Activated naive CD4-positive, alpha-beta T cell treated with Interleukin-2 at 50 U/mL for 16 hours (primary cell): ENCODE data around the gene RPTOR.

Source experiments
- DNase-seq: peaks from one replicate; pipeline ENCODE4 v3.0.0-alpha.2; 2020

RPTOR gene

DNA sequence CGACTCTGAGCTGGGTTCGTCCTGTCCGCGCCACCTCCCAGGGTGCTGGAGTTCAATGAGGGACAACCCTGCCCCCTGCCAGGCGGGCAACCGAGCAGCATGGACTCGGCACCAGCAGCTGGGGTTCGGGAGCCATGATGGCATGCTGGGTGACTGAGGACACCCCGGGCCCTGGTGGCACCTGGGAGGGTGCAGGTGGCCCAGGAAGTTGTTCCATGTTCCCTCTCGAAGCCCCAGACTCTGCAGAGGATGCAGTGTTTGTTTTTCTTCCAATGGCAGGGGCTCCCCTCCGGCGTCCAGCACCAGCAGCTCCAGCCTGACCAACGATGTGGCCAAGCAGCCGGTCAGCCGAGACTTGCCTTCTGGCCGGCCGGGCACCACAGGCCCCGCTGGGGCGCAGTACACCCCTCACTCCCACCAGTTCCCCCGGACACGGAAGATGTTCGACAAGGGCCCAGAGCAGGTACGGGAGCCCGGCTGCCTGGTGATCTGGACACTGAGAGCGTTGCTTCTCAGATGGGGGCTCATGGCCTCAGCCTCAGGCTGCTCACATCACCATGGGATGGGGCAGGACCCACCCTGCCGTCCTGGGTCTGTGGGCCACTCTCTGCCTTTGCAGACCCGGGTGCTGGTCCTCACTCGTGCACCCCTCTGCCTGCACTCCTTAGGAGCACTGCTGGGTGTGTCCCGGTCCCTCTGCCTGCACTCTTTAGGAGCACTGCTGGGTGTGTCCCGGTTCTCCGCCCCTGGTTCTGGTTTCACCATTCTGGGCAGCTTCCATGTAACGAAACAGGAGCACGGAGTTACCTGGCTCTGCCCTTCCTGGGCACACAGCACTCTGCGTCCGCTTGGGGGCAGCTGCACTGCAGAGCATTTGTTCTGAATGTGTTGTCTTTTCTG lies 378.8 kb downstream of the RPTOR start:
- no peak for DNase-seq

DNA sequence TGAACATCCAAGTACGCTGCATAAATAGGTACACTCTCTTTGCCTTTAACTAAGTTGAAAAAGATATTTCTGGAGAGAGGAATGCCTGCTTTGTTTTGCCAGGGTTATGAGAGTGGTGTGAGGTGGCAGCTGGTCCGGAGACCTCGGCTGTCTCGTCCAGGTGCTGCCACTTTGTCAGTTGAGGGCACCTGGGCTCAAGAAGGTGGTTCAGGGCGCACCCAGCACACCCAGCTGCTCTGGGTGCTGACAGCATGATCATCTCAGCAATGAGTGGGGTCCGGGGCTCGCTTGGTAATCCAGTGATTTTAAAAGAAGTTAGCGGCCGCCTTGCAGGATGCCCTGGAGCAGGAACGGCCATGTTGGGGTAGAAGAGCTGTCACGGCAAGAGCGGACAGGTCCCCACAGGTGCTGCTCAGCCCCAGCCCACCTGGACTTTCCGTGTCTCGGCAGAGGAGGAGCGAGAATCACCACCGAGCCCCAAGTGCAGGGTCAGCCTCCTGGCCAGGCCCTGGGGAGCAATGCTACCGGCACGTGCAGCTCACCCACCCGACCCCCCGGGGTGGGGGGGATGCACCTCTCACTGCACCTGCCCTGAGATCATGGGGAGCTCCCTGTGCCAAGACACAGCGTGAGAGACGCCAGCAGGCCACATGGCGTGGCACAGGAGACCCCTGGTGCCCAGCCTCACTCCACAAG lies 379.6 kb downstream of the RPTOR start:
- DNase-seq, result no peak

DNA sequence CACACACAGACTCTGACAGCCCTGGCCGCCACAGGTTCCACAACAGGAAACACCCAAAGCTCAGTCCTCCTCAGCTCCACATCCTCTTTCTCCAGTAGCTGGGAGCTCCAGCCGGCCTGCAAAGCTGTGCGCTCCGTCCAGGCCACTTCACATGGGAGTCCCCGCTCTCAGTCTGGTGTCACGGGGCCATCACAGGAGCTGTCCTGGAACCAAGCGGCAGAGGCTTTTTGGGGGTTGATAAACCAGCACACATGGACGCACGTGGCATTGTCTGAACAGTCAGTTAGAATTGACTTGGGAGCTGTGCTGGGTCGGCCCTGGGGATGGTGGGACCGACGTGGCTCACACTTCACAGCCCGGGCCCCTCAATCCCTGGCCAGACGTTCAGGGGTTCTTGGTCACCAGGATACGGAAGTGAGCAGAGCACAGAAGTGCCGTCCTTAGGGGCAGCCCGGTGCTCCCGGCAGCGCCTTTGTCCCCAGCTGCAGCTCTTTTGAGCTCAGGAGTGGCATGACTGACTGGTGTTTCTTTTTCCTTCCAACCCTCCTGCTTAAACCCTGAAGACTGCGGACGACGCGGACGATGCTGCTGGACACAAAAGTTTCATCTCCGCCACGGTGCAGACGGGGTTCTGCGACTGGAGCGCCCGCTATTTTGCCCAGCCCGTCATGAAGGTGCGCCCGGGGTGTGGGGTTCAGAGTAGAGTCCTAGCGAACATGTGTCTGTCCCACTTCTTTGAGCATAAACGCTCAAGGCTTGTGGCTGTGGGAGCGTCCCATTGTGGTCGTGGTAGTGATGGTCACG lies 380.4 kb downstream of the RPTOR start:
- DNase-seq, result no peak

DNA sequence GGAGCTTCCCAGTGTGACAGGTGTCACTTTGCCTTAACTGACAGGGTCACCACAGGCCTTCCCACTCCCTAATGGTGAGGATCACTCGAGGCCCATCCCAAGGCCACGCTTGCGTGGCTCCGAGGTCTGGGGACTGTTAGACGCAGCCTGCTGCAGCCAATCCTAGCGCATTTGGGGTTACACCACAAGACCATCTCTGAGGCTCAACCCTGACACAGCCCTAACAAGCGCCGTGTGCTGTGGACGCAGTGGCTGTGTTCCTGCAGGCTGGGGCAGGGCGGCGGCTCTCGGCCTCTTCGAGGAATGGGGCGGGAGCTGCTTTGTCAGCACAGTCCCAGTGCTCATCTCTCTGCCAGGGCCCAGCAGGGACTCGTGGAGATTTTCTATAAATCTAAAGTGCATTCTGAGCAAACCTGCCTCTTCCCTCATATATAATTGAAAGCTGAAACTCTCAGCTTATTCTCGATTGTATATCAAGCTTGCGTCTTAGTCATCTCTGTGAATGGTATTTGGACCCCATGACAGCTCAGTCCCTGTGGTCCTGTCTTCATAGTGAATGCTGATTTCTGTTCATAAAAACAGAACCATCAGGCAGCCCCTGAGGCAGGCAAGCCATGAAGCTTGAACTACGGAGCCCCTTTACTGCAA lies 381.2 kb downstream of the RPTOR start:
- DNase-seq, result no peak

DNA sequence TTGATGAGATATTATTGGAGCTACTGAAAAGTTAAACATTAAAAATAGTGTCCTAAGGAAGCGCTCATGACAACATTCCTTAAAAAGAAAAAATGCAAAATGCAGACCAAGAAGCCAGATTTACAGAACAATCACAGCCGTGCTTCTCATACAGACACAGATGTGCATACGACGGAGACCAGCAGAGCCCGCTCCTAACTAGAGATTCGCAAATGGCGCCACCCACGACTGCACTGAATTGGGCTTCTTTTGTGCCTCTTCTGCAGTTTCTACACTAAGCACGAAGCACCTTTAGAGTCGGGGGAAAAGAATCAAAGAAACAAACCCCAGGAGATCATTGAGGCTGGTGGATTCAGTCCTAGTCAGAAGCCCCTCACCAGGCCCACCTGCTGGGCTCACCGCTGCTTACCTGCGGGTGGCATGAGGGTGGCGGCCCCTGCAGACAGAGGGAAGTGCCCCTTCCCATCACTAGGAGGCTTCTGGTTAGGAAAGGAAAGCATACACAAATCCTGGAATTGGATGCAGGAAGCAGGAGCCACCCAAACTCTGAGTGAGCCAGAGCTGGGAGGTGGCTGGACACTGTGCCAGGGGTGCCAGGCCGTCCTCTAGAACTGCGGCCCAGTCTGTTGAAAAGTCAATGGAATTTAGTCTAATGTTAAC lies 382.1 kb downstream of the RPTOR start:
- DNase-seq, result no peak

DNA sequence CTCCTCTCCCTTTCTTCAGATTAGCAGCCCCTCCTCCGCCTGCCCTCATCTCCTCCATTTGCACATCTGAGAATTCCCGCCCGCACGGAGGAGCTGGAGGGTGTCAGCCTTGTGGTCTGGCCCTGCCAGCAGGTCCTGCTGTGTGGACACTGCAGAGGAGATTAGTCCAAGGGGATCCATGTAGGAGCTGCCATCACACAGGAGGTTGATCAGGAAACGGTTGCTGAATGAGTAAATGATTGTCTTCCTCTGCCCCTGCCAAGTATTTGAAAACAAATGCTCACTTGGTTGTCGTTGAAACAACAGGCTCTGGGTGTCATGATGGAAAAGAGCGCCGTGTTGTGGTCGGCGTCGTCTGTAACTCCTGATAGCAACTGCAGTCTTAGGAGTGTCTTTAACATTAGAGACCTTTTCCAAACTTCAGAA lies 383.2 kb downstream of the RPTOR start:
- no peak for DNase-seq

DNA sequence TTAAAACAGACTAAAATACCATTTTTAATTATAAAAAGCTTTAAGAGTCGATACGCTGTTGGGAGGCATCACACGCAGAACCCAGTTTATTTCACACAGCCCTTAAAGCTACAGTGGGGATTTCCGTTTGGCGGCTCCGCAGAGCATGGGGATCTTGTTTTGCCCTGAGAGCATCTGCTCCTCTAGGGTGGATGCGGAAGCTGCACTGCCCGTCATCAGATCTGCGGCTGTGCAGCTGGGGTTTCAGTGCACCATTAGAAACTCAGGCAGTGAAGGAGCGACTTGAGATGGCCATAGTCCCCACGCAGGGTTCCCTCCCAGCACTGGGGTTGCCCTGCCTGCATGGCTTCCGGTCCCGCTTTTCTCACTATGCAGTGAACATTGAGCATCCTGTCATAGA lies 384.8 kb downstream of the RPTOR start:
- DNase-seq, result no peak

DNA sequence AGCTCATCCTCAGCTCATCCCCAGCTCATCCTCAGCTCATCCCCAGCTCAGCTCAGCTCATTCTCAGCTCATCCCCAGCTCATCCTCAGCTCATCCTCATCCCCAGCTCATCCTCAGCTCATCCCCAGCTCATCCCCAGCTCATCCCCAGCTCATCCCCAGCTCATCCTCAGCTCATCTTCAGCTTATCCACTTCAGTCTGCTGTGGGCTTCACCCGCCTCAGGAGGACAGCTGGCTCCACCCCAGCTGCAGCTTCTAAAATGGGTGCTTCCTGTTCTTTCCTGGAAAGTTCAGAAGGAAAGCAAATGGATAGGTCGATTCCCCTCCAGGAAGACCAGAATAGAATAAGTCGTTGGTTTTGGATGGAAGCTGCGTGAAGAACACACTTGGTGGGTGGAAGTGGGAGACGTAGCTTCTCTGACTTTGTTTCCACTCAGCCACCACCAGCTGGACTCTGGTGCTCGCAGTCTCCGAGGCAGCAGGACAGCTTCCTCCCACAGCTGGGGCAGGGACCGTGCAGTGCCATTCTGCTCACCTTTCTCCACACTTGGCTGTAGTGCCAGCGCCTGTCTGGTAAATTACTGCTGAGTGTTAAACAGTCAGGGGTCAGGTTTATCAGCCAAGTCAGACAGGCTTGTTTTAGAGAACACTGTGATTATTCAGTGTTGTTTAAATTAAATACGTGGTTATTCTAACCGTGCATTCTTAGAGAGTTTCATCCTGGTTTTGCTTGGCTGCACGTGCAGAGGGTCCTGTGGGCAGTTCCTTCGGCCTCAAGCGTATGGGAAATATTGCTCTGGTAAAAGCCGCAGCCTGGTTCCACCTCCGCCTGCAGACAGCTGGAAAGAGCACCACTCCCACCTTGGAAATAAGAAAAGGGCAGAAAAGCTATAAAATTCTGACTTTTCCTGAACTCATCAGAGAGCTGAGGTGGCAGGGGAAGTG lies 386.0 kb downstream of the RPTOR start:
- no peak for DNase-seq

DNA sequence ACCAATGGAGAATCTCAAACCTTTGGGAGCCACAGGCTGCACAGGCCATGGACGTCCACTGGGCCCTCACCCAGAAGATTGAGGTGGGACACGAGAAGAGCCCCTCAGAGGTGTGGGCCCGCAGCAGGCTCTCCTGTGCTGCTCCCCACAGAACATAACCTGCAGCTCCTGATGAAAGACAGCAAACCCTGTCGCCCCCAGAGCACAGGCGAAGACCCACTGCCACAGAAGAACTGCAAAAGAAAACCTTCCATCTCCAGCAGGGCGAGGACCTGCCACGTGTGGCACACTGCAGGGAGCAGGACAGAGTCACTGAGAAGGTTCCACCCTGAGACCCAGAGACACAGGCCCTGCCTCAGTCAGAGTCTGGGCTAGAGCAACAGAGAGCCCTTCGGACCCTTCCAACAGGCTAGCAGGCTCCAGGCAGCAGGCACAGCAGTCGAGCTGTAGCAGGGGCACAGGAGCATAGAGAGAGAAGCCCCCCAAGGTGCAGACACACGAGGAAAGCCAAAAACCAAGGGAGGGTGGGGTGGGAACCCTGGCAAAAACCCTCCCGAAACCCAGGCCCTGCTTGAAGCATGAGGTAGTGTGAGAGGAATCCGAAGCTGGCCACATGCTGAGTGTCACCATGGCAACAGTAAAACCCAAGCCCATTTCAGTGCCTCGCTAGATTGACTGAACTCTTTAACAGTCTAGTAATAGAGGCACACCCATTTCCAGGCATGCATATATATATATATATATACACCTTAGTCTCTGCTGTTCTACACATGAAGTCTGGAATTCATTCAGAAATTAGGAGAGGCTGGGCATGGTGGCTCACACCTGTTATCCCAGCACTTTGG lies 387.0 kb downstream of the RPTOR start:
- DNase-seq, result no peak

DNA sequence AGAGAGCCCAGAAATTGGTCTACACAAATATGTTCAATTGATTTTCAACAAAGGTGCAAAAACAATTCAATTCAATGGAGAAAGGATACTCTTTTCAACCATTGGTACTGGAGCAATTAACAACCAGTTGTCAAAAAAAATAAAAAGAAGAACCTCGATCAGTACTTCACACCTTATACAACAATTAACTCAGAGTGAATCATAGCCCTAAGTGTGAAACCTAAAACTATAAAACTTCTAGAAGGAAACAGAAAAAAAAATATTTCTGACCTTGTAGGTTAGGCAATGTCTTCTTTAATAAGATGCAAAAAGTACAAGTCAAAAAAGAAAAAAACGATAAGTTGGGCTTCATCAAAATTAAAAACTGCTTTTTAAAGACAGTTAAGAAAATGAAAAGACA lies 390.9 kb downstream of the RPTOR start:
- no peak for DNase-seq

DNA sequence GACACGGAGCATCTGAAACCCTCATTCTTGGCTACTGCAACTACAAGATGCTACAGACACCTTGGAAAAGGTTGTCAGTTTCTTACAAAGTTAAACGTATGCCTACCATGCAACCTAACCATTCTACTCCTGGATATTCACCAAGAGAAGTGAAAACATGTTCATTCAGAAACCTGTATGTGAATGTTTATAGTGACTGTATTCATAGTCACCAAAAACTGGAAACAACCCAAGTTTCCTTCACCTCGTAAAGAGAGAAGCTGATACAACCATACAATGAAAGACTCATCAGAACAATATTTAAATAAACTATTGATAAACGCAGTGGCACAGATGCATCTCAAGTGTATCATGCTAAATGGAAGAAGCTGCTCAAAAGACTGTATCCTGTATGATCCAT lies 391.6 kb downstream of the RPTOR start:
- no peak for DNase-seq

DNA sequence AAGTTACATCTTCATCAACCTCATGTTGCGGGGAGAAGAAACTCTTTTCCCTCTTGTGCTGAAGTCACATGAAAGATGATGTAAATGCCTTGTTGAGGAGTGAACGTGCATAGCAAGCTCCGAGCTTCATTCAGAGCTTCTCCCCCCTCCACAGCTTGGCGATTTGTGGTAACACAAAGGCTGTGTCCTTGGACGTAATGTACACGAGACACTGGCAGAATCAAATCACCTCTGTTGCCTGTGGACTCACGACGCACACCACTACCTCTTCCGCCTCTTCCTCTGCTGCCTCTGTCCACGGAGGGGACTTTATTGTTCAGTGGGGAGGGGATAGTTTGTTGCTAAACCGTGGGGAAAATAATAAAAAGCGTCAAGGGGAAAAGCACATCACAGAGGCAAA lies 392.1 kb downstream of the RPTOR start:
- no peak for DNase-seq

DNA sequence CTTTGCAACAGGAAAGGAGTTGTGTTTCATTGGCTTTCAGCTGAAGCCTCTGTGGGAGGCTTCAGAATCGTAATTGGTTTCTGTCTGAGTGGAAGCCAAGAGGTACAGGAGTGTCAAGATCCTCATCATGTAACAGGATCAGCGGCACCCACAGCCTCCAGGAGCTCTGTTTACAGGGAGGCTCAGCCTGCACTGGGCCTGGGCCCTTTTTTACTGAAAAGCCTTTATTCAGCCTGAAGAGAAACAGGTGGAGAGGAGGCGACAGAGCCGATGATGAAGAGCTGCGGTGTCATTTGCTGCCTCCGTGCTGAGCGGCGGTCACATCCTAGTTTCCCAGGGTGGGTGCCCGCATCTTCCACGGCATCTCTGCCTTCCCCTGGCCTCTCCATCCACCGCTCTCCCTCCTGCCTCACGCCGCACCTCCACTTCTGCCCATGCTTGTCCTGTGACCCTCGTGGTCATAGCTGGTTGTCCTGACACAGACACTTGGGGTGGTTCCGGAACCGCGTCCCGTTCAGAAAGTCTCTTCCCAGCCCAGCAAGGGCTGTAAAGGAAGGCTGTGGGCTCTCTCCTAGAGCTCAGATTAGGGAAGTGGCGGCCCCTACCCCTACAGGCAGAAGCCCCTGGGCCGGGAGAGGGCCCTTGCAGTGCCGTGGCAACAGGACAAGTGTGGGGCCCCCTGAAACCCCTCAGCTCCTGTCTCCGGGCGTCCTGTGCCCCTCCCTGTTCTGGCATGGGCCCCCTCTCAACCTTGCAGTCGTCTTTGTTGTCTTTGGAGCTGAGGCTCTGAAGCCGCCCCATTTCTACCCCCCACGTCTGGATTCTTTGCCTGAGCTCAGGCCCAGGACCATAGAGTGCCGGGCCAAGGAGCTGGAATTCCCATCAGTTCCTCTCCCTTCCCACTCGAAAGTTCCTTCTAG lies 393.1 kb downstream of the RPTOR start:
- no peak for DNase-seq

DNA sequence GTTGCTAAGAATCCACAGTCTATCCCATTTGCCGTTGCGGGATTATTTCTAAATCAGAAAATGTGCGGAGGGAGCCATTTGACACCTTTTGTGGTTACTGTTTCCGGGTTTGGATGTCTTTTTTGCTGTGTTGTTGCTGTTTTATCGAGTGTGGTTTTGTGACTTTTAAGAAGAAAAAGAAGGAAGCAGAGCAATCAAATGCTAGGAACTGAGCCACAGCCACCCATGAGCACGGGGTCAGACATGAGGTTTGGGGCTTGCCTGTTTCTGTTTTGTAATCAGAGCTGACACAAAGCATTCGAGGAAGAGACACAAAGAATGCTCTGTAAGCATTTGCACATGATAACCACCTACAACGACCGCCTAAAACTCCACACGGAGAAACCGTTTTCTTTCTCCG lies 393.9 kb downstream of the RPTOR start:
- DNase-seq, result peak; percentile 40

DNA sequence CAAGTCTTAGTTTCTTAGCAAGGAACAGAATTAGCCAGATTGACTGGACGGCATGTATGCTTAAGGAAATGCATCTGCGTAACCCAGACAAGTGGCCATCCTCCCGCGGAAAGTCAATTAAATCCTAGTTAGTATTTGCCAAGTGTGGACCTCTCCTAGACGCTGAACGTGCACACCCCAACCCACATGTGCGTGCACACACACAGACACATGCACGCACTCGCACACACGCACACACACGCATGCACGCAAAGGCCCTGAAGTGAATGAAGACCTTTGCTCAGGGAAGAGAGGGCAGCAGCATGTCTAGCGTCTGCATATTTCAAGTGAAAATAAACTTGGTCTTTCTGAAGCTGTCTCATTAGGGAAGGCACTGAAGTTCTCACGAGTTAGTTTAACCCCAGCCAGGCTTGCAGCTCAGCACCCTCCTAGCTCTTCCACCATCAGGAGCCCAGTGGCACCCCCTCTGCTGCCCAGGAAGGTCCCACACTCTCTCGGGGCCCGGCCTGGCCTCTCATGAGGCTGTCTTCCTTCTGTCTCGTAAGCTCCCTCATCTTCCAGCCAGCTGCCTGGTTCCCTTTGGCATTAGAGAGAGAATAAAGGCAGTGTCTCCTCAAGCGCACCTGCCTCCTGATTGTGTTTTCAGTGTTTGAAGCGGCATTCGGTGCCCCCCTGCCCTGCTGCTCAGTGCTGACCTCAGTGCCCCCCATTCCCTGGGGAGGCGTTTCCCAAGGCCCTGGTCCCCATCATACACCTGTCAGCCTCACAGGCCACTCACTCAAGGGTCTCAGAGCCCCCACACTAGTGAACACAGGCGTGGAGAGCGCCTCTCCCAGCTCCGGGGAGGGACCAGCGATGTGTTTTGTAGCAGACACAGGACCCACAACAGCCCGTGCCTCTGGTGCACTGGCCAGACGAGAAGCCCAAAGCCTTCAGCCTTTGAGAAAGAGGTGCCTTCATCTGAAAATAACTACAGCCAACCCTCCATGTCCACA lies 394.8 kb downstream of the RPTOR start:
- DNase-seq, result no peak

DNA sequence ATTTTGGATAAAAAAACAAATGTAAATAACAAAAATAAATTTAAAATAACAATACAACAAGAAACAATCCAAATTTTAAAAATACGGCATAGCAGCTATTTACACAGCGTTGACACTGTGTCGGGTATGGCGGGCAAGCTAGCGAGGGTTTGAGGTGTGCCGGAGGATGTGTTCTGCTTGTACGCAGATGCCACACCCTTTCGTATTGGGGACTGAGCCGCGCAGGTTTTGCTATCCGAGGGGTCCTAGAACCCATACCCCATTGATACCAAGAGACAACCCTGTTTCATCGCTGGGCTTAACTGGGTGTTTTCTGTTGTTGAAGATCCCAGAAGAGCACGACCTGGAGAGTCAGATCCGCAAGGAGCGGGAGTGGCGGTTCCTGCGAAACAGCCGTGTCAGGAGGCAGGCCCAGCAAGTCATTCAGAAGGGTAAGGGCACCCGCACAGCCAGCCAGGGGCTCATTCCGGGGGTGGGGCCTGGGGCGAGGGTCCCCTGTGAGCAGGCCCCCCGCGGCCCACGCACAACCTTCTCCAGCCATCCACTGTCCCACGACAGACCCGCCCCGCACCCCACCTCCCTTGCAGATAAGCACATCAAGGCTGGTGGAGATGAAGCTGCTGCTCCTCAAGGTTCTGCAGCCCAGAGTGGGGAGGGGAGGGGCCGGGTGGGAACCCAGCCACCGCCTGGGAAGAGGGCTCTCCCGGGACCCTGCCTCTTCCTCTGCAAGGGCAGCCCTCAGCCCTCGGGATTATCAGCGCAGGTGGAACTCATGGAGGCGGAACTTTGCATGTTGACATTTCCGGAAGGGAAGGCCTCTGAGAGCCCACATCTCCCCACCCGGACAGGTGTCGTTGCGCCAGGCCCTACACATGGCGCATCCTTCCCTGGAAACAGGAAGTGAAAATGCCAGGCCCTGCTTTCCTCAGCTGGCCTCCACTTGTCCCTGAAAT lies 395.8 kb downstream of the RPTOR start:
- DNase-seq, result no peak

DNA sequence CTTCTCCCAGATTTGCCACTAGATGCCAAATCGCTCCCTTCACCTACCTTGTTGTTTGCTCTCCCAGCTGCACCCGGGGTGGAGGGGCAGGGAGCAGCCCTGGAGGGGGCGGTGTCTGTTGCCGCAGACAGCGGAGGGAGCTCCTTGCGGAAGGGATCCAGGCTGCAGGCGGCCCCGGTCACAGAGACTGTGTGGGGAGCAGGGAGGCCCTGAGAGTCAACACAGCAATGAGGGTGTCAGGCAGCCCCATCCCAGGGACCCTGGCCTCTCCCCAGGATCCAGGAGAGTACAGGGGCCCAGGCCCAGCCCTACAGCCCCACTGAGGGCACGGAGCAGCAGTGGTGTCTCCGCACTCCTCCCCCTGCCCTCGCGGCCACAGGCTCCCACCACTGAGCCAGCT lies 396.5 kb downstream of the RPTOR start:
- DNase-seq, result no peak
